GM18505 (cell line): ENCODE data around the gene UPP2.

Source experiments
- ATAC-seq: cut with Tn5 transposase; IDR thresholded peaks from one replicate; pipeline ENCODE4 v1.9.1; 2021; ENCODE audit not compliant: unreplicated experiment
- POLR2A ChIP-seq: IDR thresholded peaks from 4 replicates; pipeline ENCODE4 v1.6.1; 2011; ENCODE audit warnings: borderline replicate concordance; ENCODE audit not compliant: insufficient read depth, insufficient read length; ENCODE audit errors: extremely low read depth

UPP2 gene

DNA sequence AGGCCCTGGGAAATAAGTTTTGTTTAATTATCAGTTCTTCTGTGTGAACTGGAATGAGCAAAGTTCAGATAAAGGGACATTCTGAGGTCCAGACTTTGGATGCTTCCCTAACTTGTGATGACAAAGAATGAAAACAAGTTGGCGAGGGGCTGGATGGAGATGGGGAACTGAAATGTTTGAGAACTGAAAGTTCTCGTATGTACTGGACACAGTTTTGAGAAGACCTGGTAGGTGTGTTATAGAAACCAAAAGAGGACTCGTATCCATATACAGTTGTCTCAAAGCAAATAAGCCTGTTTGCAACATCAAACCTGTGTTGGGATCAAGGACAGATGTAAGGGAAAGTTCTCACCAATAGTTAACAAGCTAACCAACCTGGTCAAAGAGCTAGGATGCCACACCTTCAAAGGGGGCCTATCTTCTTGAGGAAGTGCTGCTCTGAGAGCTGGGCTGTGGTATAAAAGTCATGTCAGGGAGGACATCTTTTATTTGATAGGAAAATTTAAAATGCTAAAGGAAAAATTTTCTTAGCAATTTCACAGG lies at the start of gene UPP2:
TSS of gene UPP2 (plus strand) at position 493 of the 543 bp plus-strand sequence. CDS start 188 bp downstream, outside the sequence.
- no peak for TF ChIP-seq POLR2A
- ATAC-seq: no peak

DNA sequence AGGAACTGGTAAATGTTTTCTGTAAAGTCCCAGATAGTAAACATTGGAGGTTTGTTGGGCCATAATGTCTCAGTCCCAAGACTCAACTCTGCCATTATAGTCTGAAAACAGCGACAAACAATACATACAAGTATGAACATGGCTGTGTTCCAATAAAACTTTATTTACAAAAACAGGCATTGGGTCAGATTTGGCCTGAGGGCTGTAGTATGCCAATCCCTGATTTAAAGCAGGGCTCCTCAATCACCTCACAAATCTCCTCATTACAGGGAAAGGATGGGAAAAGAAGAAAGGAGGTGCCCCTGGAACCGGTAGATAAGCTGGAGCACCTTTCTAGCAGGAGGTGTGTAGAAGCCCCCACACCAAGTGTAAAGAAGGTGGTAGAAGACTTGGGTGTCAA lies 48.9 kb upstream of the UPP2 start:
- no peak for TF ChIP-seq POLR2A
- no peak for ATAC-seq

DNA sequence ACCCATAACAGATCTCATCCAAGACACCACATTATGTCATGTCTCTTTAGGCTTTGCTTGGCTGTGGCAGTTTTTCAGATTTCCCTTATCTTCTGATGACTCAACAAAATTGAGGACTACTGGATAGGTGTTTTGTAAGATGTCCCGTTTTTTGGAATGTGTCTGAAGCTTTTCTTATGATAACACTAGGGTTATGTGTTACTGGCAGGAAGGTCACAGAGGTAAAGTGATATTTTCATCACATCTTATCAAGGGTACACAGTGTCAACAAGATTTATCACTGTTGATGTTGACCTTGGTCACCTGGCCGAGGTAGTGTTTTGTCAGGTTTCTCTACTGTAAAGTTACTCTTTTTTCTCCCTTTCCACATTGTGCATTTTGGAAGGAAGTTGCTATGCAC lies 44.8 kb upstream of the UPP2 start:
- no peak for TF ChIP-seq POLR2A
- ATAC-seq: no peak

DNA sequence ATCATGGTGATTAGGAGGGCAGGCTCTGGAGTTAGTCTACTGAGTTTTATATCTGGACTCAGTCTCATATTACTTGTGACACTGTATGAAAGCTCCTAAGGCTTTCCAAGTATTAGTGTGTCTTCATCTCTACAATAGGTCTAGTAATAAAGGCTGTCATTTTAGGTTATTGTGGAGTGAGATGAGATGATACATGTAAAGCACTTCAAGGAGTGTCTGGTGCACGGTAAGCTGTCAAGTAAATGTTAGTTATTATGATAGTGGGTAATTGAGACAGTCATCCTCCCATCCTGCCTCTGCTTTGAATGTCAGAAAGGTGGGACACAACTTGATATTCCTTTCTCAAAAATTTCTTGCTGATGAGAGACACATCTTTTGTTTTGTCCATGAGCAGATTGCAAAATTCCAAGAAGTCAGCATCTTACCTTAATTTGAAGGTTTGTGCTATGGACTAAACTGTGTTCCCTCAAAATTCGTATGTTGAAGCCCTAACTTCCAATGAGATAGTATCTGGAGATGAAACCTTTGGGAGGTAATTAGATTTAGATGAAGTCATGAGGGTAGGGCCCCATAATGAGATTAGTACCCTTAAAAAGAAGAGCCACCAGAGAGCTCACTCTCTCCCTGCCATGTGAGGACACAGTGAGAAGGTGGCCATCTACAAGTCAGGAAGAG lies 41.4 kb upstream of the UPP2 start:
- ATAC-seq: no peak
- no peak for TF ChIP-seq POLR2A

DNA sequence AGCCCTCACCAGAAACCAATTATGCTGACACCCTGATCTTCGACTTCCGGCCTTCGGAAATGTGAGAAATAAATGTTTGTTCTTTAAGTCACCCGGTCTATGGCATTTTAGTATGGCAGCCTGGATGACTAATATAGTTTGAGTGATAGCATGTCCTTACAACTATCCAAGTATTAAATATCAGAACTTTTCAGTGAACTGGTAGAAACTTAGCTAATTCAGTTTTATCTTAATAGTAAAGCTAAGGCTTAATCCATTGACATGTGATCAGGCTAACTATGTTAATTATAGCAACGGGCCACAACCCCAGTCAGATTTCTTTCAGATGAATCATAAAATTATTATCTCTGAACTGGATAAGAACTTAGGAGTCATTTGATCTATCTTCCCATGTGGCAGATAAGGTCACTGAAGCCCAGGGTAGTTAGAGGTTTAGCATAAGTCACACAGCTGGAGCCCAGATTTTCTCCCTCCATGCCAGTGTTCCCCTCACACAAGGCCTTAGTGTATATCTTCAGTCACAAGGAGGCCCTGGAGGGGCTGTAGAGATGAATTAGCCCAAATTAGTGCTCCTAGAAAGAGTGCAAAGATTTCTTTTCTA lies 40.7 kb upstream of the UPP2 start:
- TF ChIP-seq POLR2A: no peak
- no peak for ATAC-seq

DNA sequence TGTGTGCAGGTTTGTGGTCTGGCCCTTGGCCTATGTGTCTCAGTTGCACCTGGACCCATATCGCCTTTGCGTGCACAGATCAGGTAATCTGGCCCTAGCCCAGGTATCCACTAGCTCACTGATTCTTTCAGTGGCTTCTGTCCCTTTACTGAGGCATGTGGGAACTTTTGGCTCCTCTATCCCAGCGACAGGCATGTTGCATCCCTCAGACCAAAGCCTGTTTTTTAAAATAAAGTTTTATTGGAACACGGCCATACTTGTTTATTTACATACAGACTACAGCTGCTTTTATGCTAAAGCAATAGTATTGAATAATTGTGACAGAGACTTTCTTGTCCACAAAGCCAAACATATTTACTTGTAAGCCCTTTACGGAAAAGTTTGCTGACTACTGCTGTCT lies 39.9 kb upstream of the UPP2 start:
- TF ChIP-seq POLR2A: no peak
- no peak for ATAC-seq

DNA sequence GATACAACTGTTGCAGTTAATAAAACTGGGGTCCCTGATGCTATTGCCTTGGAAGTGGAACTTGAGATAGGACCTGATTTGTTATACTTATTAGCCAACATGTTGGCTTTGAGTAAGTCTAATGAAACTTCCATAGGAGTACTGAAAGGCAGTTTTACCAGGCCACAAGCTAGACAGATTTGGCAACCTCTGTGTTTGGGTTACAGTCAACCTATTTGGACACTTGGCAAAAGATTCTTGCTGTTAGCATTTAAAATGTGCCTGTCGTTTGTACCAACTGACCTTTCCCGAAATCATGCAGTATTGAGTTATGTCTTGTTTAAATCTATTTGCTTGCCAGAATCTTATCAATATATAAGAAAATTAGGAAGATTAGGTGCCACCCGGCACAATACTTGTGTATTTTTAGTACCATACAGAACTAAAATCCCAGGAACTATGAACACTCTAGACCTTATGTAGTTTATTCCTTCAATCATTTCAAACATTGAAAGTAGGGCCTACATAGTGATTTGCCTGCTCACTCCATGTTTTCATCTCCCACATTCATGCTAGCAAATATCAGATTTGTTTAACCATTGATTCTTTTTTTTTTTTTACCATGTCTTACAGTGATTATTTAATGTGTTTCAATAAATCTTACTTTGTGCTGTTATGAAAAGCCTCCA lies 35.5 kb upstream of the UPP2 start:
- TF ChIP-seq POLR2A: no peak
- no peak for ATAC-seq

DNA sequence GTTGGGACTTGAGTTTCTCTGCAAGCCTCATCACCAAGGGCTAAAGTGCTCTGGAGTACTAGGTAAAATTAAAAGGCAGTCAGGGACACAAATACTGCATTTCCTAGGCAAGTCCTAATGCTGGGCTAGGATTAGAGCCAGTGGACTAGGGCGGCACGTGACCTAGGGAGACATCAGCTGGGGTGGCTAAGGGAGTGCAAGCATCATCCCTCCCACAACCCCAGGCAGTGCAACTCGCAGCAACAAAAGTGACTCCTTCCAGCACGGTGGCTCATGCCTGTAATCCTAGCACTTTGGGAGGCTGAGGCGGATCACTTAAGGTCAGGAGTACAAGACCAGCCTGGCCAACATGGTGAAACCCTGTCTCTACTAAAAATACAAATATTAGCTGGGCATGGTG lies 30.7 kb upstream of the UPP2 start:
- no peak for TF ChIP-seq POLR2A
- ATAC-seq: no peak

DNA sequence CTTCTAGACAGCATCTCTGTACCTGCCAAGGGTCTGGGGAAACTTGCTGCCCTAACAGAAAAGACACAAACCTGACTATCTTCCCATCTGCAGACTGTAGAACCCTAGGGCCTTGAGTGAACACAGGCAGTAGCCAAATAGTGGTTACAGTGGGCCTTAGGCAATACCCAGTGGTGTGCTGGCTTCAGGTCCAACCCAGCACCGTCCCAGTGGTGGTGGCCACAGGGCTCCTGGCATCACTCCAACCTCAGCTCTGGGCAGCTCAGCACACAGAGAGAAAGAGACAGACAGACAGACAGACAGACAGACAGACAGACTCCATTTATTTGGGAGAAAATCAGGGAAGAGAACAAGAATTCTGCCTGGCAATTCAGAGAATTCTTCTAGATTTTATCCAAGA lies 29.3 kb upstream of the UPP2 start:
- ATAC-seq: no peak
- no peak for TF ChIP-seq POLR2A

DNA sequence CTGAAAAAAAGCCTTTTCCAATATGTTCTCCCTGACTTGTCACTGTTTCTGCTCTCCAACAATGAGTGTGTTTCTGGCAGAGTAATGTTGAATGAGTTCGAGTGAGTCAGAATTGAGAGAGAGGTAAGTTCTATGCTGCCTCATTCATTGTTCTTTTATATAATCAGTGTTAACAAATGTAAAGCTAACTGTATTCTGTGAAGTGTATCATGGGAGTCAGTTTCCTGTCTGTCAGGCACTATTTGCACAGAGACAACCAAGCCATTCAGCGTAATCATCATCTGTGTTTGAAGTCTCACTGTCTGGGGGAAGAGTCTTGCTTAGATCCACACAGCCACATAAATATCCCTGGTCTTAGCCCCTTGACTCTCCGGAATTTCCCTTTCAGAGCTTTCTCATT lies 22.0 kb upstream of the UPP2 start:
- no peak for TF ChIP-seq POLR2A
- ATAC-seq: no peak

DNA sequence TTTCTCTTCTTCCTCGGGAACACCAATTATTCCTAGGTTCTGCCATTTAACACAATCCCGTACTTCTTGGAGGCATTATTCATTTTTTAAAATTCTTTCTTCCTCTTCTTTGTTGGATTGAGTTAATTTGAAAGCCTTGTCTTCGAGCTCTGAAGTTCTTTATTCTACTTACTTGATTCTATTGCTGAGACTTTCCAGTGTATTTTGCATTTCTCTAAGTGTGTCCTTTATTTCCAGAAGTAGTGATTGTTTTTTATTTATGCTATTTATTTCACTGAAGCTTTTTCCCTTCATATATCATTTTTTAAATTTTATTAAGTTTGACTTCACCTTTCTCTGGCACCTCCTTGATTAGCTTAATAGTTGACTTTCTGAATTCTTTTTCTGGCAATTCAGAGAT lies 13.6 kb upstream of the UPP2 start:
- TF ChIP-seq POLR2A: no peak
- no peak for ATAC-seq

DNA sequence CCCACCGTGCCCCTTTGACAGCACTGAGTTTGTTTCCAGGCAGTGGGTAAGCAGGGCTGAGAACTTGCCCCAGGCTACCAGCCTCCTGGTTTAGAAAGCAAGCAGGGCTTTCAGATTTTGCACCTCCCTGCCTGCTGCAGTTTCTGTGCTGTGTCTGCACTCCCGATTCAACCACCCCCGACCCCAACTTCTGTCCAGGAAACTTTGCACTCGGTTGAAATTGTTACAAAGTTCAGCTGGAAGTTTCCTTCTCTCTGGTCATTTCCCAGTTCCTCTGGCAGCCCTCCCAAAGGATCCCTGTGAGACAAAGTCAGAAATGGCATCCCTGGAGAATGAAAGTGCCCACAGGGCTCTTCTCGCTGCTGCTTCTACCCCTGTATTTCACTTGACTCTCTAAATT lies 12.4 kb upstream of the UPP2 start:
- no peak for TF ChIP-seq POLR2A
- ATAC-seq: no peak

DNA sequence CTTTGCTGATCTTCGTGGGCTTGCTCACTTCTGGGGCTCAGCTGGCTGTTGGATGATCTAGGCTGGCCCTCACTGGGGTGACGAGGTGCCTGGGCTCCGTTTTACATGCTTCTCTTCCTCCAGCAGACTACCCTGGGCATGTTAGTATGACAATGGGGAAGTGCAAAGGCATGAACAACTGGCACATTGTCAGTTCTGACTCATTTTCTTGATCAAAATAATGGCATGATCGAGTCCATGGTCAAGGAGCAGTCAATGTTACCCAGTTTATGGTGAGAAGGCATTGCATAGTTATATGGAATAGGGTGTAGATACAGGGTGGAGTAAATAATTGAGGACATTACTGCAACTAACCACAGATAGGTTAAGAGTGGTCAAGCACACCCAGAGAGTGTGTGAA lies 10.0 kb upstream of the UPP2 start:
- no peak for TF ChIP-seq POLR2A
- no peak for ATAC-seq
